ENCODE measurements around the gene TSPAN3.

TSPAN3 gene

DNA sequence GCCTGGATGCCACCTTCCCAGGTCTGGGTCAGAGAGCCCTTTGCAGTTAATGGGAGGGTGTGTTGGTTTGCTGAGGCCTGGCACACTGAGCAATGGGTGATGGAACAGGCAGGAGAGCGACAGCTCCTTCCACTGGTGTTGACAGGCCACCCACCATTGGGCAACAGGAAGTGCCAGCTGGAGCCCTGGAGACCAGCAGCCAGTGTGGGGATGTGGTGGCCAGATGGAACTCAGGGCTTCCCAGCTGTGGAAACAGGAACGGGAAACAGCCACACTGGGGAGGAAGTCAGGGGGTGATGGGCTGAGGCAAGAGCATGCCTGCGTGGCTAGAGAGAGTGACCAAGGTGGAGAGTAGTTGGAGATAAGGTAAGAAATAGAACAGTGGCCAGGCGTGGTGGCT lies 66.7 kb downstream of the TSPAN3 start:
- no peak for TF ChIP-seq ZBTB7A (IDR thresholded peaks at IDR 0.05; ENCODE audit: low read depth)
- TF ChIP-seq TCF12 (IDR thresholded peaks at IDR 0.05; ENCODE audit: low read depth), result no peak
- TF ChIP-seq, protein P1, sequence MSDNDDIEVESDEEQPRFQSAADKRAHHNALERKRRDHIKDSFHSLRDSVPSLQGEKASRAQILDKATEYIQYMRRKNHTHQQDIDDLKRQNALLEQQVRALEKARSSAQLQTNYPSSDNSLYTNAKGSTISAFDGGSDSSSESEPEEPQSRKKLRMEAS (IDR thresholded peaks at IDR 0.05), result no peak
- TF ChIP-seq USF1 (IDR thresholded peaks at IDR 0.05), result no peak
- no peak for TF ChIP-seq TAF1 (IDR thresholded peaks at IDR 0.05; ENCODE audit: low read depth)
- no peak for TF ChIP-seq NFIC (IDR thresholded peaks at IDR 0.05)
- no peak for TF ChIP-seq EP300 (IDR thresholded peaks at IDR 0.05; ENCODE audit: borderline replicate concordance)
- no peak for TF ChIP-seq EGR1 (IDR thresholded peaks at IDR 0.05)
- no peak for TF ChIP-seq TEAD4 (IDR thresholded peaks at IDR 0.05)
- no peak for TF ChIP-seq YY1 (IDR thresholded peaks at IDR 0.05; ENCODE audit: low read depth)
- TF ChIP-seq REST (IDR thresholded peaks at IDR 0.05; ENCODE audit: low read depth), result no peak
- TF ChIP-seq FOXM1 (IDR thresholded peaks at IDR 0.05; ENCODE audit: borderline replicate concordance, low read depth), result no peak
- no peak for TF ChIP-seq RAD21 (IDR thresholded peaks at IDR 0.05; ENCODE audit: low read depth)
- no peak for TF ChIP-seq CEBPB (IDR thresholded peaks at IDR 0.05)
- no peak for TF ChIP-seq CREB1 (IDR thresholded peaks at IDR 0.05; ENCODE audit: low read depth)

DNA sequence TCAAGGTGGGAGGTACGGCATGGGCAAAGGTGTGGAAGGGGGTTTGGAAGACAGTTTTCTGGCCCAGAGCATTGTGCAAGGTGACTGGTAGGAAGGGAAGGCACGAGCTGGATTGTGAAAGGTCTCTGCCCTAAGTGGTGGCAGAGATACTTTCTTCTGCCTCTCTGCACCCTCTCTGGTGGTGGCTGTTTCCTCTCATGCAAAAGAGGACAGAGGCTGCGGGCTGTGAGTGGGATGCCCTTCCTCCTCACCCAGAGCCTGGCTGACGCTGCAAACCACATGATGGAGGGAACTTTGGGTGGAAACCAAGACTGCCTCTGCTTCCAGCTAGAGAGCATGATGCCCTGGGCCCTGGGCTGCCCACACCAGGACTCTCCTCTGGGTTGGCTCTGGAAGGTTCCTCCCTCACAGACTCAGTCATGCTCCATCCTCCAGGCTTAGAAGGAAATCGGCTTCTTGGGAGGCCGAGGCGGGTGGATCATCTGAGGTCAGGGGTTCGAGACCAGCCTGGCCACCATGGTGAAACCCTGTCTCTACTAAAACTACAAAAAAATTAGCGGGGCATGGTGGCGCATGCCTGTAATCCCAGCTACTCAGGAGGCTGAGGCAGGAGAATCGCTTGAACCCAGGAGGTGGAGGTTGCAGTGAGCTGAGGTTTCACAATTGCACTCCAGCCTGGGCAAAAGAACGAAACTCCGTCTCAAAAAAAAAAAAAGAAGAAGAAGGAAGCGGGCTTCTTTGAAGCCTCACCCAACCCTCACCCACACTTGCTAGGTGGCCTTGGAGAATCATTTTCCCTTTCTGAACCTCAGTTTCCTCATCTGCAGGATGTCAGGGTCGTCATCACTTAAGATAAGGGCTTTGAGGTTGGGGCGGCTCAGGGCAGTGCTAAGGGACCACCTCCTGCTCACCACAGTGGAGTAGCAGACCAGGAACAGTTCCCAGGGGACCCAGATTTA lies 67.7 kb downstream of the TSPAN3 start:
- TF ChIP-seq TAF1 (IDR thresholded peaks at IDR 0.05; ENCODE audit: low read depth), result no peak
- TF ChIP-seq RAD21 (IDR thresholded peaks at IDR 0.05; ENCODE audit: low read depth), result no peak
- no peak for TF ChIP-seq EP300 (IDR thresholded peaks at IDR 0.05; ENCODE audit: borderline replicate concordance)
- no peak for TF ChIP-seq CREB1 (IDR thresholded peaks at IDR 0.05; ENCODE audit: low read depth)
- TF ChIP-seq NFIC (IDR thresholded peaks at IDR 0.05), result no peak
- TF ChIP-seq REST (IDR thresholded peaks at IDR 0.05; ENCODE audit: low read depth), result no peak
- no peak for TF ChIP-seq FOXM1 (IDR thresholded peaks at IDR 0.05; ENCODE audit: borderline replicate concordance, low read depth)
- TF ChIP-seq TEAD4 (IDR thresholded peaks at IDR 0.05), result no peak
- TF ChIP-seq TCF12 (IDR thresholded peaks at IDR 0.05; ENCODE audit: low read depth), result no peak
- no peak for TF ChIP-seq USF1 (IDR thresholded peaks at IDR 0.05)
- no peak for TF ChIP-seq YY1 (IDR thresholded peaks at IDR 0.05; ENCODE audit: low read depth)
- no peak for TF ChIP-seq ZBTB7A (IDR thresholded peaks at IDR 0.05; ENCODE audit: low read depth)
- TF ChIP-seq, protein P1 (IDR thresholded peaks at IDR 0.05), result no peak
- no peak for TF ChIP-seq EGR1 (IDR thresholded peaks at IDR 0.05)

GRCh38 chr15:77002436-77002835 lies 68.5 kb downstream of the TSPAN3 start:
- no peak for TF ChIP-seq TEAD4 (IDR thresholded peaks at IDR 0.05)
- TF ChIP-seq YY1 (IDR thresholded peaks at IDR 0.05; ENCODE audit: low read depth), result no peak
- no peak for TF ChIP-seq REST (IDR thresholded peaks at IDR 0.05; ENCODE audit: low read depth)
- TF ChIP-seq USF1 (IDR thresholded peaks at IDR 0.05), result no peak
- TF ChIP-seq CEBPB (IDR thresholded peaks at IDR 0.05), result no peak
- no peak for TF ChIP-seq NFIC (IDR thresholded peaks at IDR 0.05)
- no peak for TF ChIP-seq ZBTB7A (IDR thresholded peaks at IDR 0.05; ENCODE audit: low read depth)
- no peak for TF ChIP-seq TCF12 (IDR thresholded peaks at IDR 0.05; ENCODE audit: low read depth)
- TF ChIP-seq, protein P1 (IDR thresholded peaks at IDR 0.05), result no peak
- no peak for TF ChIP-seq EGR1 (IDR thresholded peaks at IDR 0.05)
- TF ChIP-seq TAF1 (IDR thresholded peaks at IDR 0.05; ENCODE audit: low read depth), result no peak
- no peak for TF ChIP-seq RAD21 (IDR thresholded peaks at IDR 0.05; ENCODE audit: low read depth)
- no peak for TF ChIP-seq CREB1 (IDR thresholded peaks at IDR 0.05; ENCODE audit: low read depth)
- no peak for TF ChIP-seq EP300 (IDR thresholded peaks at IDR 0.05; ENCODE audit: borderline replicate concordance)
- TF ChIP-seq FOXM1 (IDR thresholded peaks at IDR 0.05; ENCODE audit: borderline replicate concordance, low read depth), result no peak
